B cell (primary cell): Measurements from ENCODE around the gene SPPL2B.

Experiments used
- EZH2 ChIP-seq: IDR thresholded peaks from 2 replicates; pipeline ENCODE4 v1.6.1; 2012; ENCODE audit warnings: borderline replicate concordance, low read depth, mild to moderate bottlenecking, moderate library complexity, low read length; ENCODE audit not compliant: insufficient read depth, poor library complexity, severe bottlenecking
- TF ChIP-seq, protein P1 (sequence below): fragments of 200-600 bp; IDR thresholded peaks from one replicate; pipeline ENCODE4 v1.8.0; 2022; ENCODE audit warnings: antibody characterized with exemption, mild to moderate bottlenecking

DNA sequence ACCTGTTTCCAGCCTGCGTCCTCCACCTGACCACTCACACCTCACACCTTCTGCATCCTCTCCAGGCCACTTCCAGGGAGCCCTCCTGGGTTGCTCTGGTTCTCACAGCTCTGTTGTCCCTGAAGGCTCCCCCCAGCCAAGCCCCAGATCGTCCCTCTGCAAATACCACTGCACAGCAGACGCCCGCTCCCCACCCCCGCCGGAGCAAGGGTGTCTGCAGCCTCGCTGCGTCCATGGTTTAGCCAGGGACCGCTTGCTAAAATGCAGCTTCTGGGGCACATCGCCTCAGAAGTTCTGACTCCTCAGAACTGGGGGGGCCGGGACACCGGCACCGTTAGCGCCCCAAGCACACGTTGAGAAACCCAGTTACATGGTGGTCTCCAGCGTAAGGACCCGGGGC, 21.5 kb upstream of the SPPL2B start:
- TF ChIP-seq, protein P1, sequence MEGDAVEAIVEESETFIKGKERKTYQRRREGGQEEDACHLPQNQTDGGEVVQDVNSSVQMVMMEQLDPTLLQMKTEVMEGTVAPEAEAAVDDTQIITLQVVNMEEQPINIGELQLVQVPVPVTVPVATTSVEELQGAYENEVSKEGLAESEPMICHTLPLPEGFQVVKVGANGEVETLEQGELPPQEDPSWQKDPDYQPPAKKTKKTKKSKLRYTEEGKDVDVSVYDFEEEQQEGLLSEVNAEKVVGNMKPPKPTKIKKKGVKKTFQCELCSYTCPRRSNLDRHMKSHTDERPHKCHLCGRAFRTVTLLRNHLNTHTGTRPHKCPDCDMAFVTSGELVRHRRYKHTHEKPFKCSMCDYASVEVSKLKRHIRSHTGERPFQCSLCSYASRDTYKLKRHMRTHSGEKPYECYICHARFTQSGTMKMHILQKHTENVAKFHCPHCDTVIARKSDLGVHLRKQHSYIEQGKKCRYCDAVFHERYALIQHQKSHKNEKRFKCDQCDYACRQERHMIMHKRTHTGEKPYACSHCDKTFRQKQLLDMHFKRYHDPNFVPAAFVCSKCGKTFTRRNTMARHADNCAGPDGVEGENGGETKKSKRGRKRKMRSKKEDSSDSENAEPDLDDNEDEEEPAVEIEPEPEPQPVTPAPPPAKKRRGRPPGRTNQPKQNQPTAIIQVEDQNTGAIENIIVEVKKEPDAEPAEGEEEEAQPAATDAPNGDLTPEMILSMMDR: no peak
- no peak for TF ChIP-seq EZH2
